Measurements from ENCODE around the gene DNMT3L.

The DNMT3L gene

GRCh38 chr21:44265734-44266270 is 4.1 kb upstream of the DNMT3L start:
- Histone ChIP-seq H3K36me3 (replicated peaks) (no peaks in the 10 kb centered on the region), H3K27ac (no peak overlapping the region), H3K27me3 (replicated peaks) (no peaks in the 10 kb centered on the region), H3K4me3 (ENCODE audit: low read depth, low read length) (no peak overlapping the region)
- no peak for TF ChIP-seq CTCF (IDR thresholded peaks at IDR 0.05; ENCODE audit: low read depth, low read length, missing control alignments)
- in situ Hi-C loops (cut with HindIII; ENCODE audit: low pct_ligation_motif_present, low sequenced_read_pairs), result no loop called here
- no peak for DNase-seq

GRCh38 chr21:44263768-44264167 is 2.1 kb upstream of the DNMT3L start:
- in situ Hi-C loops (cut with HindIII; ENCODE audit: low pct_ligation_motif_present, low sequenced_read_pairs), result no loop called here
- Histone ChIP-seq H3K27ac (no peak overlapping the region), H3K4me3 (ENCODE audit: low read depth, low read length) (no peak overlapping the region), H3K27me3 (replicated peaks) (no peaks in the 10 kb centered on the region), H3K36me3 (replicated peaks) (no peaks in the 10 kb centered on the region)
- DNase-seq, result no peak
- no peak for TF ChIP-seq CTCF (IDR thresholded peaks at IDR 0.05; ENCODE audit: low read depth, low read length, missing control alignments)

GRCh38 chr21:44263221-44263760 is 1.6 kb upstream of the DNMT3L start:
- Histone ChIP-seq H3K4me3 (ENCODE audit: low read depth, low read length) (no peak overlapping the region), H3K36me3 (replicated peaks) (no peaks in the 10 kb centered on the region), H3K27ac (no peak overlapping the region), H3K27me3 (replicated peaks) (no peaks in the 10 kb centered on the region)
- in situ Hi-C loops (cut with HindIII; ENCODE audit: low pct_ligation_motif_present, low sequenced_read_pairs), result no loop called here
- TF ChIP-seq CTCF (IDR thresholded peaks at IDR 0.05; ENCODE audit: low read depth, low read length, missing control alignments), result no peak
- no peak for DNase-seq

DNA sequence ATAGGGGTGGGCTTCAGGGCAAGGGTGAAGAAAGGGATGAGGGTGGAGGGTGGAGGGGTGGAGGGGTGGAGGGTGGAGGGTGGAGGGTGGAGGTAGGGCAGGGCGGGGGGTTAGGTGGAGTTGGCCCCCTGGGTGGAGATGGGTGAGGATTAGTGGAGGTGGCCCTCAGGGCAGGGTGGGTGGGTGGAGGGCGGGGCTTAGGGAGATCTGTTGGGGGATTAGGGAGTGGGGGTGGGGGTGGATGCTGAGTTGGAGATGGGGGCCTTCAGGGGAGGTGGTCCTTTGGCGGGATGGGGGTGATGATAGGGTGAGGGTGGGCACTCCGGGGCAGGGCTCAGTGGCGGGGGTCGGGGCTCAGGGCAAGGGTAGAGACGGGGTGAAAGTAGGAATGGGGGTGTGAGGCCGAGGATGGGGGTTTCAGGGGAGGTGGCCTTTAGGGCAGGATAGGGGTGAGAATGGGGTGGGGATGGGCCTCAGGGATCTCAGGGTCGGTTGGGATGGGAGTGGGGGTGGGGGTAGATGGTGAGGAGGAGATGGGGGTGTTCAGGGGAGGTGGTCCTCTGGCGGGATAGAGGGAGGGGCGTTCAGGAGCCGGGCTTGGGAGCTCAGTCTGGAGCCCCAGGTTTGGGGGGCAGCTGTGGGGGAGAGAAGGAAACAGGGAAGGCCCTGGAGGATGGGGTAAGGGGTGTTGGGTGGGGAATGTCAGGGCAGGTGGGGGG is 800 bp upstream of the DNMT3L start:
- H3K4me3 ChIP-seq (ENCODE audit: low read depth, low read length), result no peak overlapping the region
- TF ChIP-seq CTCF (IDR thresholded peaks at IDR 0.05; ENCODE audit: low read depth, low read length, missing control alignments), result no peak
- in situ Hi-C loops (cut with HindIII; ENCODE audit: low pct_ligation_motif_present, low sequenced_read_pairs), result no loop called here
- no peak overlapping the region for H3K27ac ChIP-seq
- no peaks in the 10 kb centered on the region for H3K36me3 ChIP-seq (replicated peaks)
- DNase-seq, result no peak
- H3K27me3 ChIP-seq (replicated peaks), result no peaks in the 10 kb centered on the region

DNA sequence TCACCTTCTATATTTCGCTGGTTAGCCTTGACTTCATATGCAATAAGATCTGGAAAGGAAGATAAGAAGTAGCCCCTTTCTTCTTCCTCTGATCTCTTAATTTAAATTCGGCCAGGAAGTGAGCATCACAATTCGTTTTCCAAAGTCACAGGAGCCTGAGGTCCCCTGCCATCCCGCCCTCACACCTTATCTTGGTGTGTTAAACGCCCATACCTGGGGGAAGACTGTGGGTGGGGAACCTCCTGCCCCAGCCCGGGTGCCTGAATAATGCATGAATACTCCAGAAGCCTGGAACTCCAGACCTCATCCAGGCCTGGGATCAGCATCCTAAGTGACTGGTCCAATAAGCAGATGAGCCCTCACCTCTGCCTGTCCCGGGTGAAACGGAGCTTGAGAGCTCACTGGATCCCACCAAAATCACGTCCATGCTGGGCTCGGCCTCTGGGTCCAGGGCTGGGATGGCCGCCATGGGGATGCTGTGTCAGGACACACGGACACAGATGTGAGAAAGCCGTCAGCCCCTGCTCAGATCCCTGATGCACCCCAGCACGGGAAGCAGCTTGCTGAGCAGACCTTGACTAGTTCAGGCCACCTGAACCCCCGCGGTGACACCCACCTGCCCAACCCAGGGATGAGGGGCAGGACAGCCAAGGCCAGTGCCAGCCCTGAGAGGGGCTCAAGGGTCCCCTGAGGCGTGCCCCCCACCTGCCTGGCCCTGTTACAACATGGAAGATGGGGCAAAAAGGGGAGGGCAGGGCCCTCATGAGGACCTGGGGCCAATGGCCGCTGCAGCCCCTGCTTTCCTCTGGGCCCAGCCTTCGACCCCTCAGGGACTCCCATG is 686 bp downstream of the DNMT3L start:
- Histone ChIP-seq H3K36me3 (replicated peaks) (no peaks in the 10 kb centered on the region), H3K4me3 (ENCODE audit: low read depth, low read length) (no peak overlapping the region), H3K27ac (no peak overlapping the region), H3K27me3 (replicated peaks) (no peaks in the 10 kb centered on the region)
- in situ Hi-C loops (cut with HindIII; ENCODE audit: low pct_ligation_motif_present, low sequenced_read_pairs), result no loop called here
- no peak for DNase-seq
- no peak for TF ChIP-seq CTCF (IDR thresholded peaks at IDR 0.05; ENCODE audit: low read depth, low read length, missing control alignments)

All from brain microvascular endothelial cell (primary cell).